ENCODE measurements around the gene IFITM10. TPM values are rescaled to one million over a fixed set of nuclear protein-coding genes. Genes with fewer than 3 reads are reported as not detected.

The IFITM10 gene
- total RNA-seq, 4 donors from 2014 or later, result 0.42 to 0.58 (median 0.54) TPM

- TF ChIP-seq, protein P1, sequence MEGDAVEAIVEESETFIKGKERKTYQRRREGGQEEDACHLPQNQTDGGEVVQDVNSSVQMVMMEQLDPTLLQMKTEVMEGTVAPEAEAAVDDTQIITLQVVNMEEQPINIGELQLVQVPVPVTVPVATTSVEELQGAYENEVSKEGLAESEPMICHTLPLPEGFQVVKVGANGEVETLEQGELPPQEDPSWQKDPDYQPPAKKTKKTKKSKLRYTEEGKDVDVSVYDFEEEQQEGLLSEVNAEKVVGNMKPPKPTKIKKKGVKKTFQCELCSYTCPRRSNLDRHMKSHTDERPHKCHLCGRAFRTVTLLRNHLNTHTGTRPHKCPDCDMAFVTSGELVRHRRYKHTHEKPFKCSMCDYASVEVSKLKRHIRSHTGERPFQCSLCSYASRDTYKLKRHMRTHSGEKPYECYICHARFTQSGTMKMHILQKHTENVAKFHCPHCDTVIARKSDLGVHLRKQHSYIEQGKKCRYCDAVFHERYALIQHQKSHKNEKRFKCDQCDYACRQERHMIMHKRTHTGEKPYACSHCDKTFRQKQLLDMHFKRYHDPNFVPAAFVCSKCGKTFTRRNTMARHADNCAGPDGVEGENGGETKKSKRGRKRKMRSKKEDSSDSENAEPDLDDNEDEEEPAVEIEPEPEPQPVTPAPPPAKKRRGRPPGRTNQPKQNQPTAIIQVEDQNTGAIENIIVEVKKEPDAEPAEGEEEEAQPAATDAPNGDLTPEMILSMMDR (IDR thresholded peaks at IDR 0.05), result no peak
- TF ChIP-seq POLR2A (IDR thresholded peaks at IDR 0.05; ENCODE audit: low read depth), result no peak
- TF ChIP-seq EP300 (IDR thresholded peaks at IDR 0.05), result no peak
- no peak for TF ChIP-seq POLR2AphosphoS5 (IDR thresholded peaks at IDR 0.05)
- DNase-seq (ENCODE audit: extremely low spot score), result no peak
- H3K27me3 ChIP-seq, result peaks cover 0 to 44% (median 0%) of the 10 kb centered on the region in 4 donors
- no peaks in the 10 kb centered on the region for H3K9me3 ChIP-seq
- H3K4me1 ChIP-seq, result peaks cover 20 to 31% (median 26%) of the 10 kb centered on the region in 4 donors
- no peaks in the 10 kb centered on the region for H3K36me3 ChIP-seq
- WGBS, result 91% methylated on average over 14 of the region's 14 CpGs
- no peak overlapping the region for H3K4me3 ChIP-seq
- no peak overlapping the region for H3K27ac ChIP-seq (replicated peaks in 1 of 4)
- intact Hi-C loops (cut with DNase I), result no loop called here
These were observed 4.6 kb downstream of the IFITM10 start for GRCh38 chr11:1745701-1746320.

DNA sequence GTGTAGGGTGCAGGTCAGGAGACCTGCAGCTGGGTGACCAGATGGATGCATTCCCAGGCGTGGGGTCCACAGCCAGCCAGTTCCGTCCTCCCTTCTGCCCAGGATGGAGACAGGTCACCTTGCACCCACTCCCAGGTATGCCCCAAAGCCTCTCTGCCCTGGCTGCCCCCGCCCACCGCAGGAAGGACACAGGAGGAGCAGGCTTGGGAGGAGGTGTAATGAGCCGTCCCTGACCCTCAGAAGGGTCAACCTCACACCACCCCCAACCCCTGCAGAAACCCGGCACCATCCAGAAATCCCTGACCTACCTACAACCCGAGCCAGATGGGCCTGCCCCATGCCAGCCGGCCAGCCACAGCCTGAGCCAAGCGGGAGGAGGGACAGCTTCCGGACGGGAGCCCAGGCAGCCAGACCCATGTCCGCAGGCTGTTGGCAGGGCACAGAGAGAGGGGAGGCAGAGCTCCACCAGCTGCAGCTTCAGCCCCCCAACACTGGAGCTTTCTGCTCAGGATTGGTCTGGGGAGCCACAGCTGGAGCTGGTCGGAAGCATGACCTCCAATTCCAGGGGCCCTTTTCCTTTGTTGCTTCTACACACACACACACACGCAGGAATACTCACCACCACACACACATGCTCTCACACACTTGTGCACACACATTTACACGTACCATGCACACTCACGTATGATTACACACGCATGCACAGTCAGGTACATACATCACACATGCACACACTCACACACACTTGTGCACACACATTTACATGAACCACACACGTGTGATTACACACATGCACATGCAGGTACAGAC is 5.3 kb downstream of the IFITM10 start:
- no peaks in the 10 kb centered on the region for H3K9me3 ChIP-seq
- WGBS, result 82% methylated on average over 7 of the region's 18 CpGs
- no peak overlapping the region for H3K4me3 ChIP-seq
- DNase-seq (ENCODE audit: extremely low spot score), result no peak
- peaks cover 12 to 24% (median 19%) of the 10 kb centered on the region in 4 donors for H3K4me1 ChIP-seq
- peaks cover 0 to 41% (median 0%) of the 10 kb centered on the region in 4 donors for H3K27me3 ChIP-seq
- intact Hi-C loops (cut with DNase I), result no loop called here
- TF ChIP-seq, protein P1 (IDR thresholded peaks at IDR 0.05), result no peak
- TF ChIP-seq POLR2AphosphoS5 (IDR thresholded peaks at IDR 0.05) (no peak), EP300 (IDR thresholded peaks at IDR 0.05) (no peak), POLR2A (IDR thresholded peaks at IDR 0.05; ENCODE audit: low read depth) (no peak)
- no peak overlapping the region for H3K27ac ChIP-seq (replicated peaks in 1 of 4)
- no peaks in the 10 kb centered on the region for H3K36me3 ChIP-seq

DNA sequence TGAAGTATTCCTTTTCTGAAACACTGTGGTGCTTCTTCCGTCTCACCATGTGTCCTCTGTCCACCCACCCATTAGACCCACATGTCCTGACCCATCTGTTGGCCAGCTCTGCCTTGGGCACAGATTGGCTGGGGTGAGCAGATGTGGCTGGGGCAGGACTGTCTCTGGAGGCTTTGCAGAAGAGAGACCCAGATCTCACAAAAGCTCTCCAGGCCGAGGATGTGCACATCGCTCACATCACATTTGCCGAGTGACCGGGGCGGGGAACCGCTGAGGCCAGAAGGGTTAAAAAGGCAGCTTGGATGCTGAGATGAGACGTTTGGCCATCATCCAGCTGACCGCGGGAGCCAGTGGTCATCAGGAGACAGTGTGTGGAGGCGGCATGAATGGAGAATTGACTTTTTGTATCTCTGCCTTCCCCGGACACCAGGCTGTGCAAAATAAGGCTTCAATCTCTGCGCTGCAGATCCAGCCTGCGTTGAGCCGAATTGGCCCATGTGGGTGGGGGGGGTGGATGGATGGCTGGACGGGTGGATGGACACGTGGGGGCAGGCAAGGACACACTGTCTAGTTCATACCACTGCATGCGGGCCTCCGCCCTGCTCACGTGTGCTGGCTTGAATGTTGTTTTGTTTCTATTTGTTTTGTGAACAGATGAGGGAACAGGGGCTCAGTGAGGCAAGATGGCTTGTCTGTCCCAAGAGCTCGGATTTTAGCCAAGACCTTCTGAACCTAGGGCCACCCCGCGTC is 6.1 kb downstream of the IFITM10 start:
- Histone ChIP-seq H3K36me3 (no peaks in the 10 kb centered on the region), H3K27me3 (peaks cover 0 to 41% (median 0%) of the 10 kb centered on the region in 4 donors), H3K9me3 (no peaks in the 10 kb centered on the region), H3K4me1 (peaks cover 6 to 16% (median 11%) of the 10 kb centered on the region in 4 donors), H3K27ac (replicated peaks in 1 of 4) (no peak overlapping the region), H3K4me3 (no peak overlapping the region)
- no peak for DNase-seq (ENCODE audit: extremely low spot score)
- 75% methylated on average over 22 of the region's 23 CpGs for WGBS
- intact Hi-C loops (cut with DNase I), result no loop called here
- TF ChIP-seq POLR2AphosphoS5 (IDR thresholded peaks at IDR 0.05), result no peak
- TF ChIP-seq, protein P1 (IDR thresholded peaks at IDR 0.05), result no peak
- no peak for TF ChIP-seq POLR2A (IDR thresholded peaks at IDR 0.05; ENCODE audit: low read depth)
- TF ChIP-seq EP300 (IDR thresholded peaks at IDR 0.05), result no peak

DNA sequence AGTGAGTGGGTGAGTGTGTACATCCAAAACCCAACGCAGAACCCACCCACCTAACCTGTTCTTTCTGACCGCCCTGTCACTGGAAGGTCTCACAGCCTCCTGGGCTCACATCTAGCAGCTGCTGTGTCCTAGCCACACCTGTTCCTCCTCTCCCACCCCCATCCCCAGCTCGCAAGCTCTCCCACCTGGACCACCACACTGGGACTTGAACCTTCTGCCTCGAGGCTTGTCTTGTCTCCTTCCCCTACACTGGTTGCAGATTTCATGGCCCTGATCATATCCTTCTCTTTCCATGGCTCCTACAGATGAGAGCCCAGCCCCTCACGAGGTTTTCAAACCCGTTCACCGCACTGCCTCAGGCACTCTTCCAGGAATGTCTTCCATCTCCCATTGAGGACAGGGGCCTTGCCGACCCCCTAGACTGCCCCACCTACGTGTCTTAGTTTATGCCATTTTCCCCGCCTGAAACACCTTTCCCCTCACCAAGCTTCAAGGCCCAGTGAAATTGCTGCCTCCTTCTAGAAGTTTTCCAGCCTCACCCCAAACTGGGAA is 6.7 kb downstream of the IFITM10 start:
- H3K4me1 ChIP-seq, result peaks cover 3 to 10% (median 4%) of the 10 kb centered on the region in 4 donors
- intact Hi-C loops (cut with DNase I), result no loop called here
- H3K4me3 ChIP-seq, result no peak overlapping the region
- WGBS, result 84% methylated on average over 10 of the region's 10 CpGs
- no peak overlapping the region for H3K27ac ChIP-seq (replicated peaks in 1 of 4)
- TF ChIP-seq EP300 (IDR thresholded peaks at IDR 0.05), result no peak
- TF ChIP-seq, protein P1 (IDR thresholded peaks at IDR 0.05), result no peak
- TF ChIP-seq POLR2A (IDR thresholded peaks at IDR 0.05; ENCODE audit: low read depth), result no peak
- TF ChIP-seq POLR2AphosphoS5 (IDR thresholded peaks at IDR 0.05), result no peak
- H3K9me3 ChIP-seq, result no peaks in the 10 kb centered on the region
- peaks cover 0 to 40% (median 0%) of the 10 kb centered on the region in 4 donors for H3K27me3 ChIP-seq
- no peak for DNase-seq (ENCODE audit: extremely low spot score)
- no peaks in the 10 kb centered on the region for H3K36me3 ChIP-seq

Data from esophagus muscularis mucosa (tissue), 4 donors.